ENCODE measurements around the gene UBE2Z.

DNA sequence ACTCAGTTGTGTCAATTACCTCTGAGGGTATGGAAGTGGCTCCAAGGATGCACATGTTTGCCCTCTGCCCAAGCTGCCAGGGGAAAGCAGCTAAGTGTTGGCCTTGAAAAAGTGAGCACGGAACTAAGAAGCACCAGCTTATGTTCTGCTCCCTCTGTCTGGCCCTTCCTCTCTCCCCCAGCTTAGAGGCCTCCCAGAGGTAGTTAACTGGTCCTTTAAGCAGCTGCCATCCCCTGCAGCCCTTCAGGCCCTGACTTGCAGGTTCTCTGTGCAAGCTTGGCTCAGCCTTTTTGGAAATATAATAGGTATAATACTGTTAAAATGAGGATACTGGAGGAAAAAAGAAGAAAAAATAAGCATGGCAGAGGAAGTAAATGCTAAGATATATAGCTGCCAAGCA lies 7.0 kb upstream of the UBE2Z start:
- TF ChIP-seq, protein P1, sequence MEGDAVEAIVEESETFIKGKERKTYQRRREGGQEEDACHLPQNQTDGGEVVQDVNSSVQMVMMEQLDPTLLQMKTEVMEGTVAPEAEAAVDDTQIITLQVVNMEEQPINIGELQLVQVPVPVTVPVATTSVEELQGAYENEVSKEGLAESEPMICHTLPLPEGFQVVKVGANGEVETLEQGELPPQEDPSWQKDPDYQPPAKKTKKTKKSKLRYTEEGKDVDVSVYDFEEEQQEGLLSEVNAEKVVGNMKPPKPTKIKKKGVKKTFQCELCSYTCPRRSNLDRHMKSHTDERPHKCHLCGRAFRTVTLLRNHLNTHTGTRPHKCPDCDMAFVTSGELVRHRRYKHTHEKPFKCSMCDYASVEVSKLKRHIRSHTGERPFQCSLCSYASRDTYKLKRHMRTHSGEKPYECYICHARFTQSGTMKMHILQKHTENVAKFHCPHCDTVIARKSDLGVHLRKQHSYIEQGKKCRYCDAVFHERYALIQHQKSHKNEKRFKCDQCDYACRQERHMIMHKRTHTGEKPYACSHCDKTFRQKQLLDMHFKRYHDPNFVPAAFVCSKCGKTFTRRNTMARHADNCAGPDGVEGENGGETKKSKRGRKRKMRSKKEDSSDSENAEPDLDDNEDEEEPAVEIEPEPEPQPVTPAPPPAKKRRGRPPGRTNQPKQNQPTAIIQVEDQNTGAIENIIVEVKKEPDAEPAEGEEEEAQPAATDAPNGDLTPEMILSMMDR (IDR thresholded peaks at IDR 0.05; ENCODE audit: extremely low read depth in 1 of 2, insufficient read depth in 1 of 2, low read depth in 1 of 2, low read length in 2 of 2), result no peak
- TF ChIP-seq EZH2 (IDR thresholded peaks at IDR 0.05; ENCODE audit: borderline replicate concordance, low read depth, low read length, severe bottlenecking) (no peak), POLR2AphosphoS5 (IDR thresholded peaks at IDR 0.05; ENCODE audit: insufficient read depth, low read depth, low read length) (no peak), FOS (IDR thresholded peaks at IDR 0.05; ENCODE audit: borderline replicate concordance, insufficient read depth, low read length) (no peak), POLR2A (IDR thresholded peaks at IDR 0.05; ENCODE audit: low read depth, low read length) (no peak), MYC (IDR thresholded peaks at IDR 0.05; ENCODE audit: low read depth, low read length) (no peak), JUN (IDR thresholded peaks at IDR 0.05; ENCODE audit: borderline replicate concordance, insufficient read depth, insufficient read length, low read depth) (no peak), GATA2 (IDR thresholded peaks at IDR 0.05; ENCODE audit: insufficient read depth, insufficient read length, low read depth, low read length) (no peak)
- TF ChIP-seq, protein P2, sequence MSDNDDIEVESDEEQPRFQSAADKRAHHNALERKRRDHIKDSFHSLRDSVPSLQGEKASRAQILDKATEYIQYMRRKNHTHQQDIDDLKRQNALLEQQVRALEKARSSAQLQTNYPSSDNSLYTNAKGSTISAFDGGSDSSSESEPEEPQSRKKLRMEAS (IDR thresholded peaks at IDR 0.05; ENCODE audit: insufficient read depth, insufficient read length), result no peak

Data from endothelial cell of umbilical vein (primary cell).